NCI-H446 treated with DMSO at 0.1 percent for 48 hours (cell line): ENCODE data around the gene OLFML3.
A peak's percentile ranks its signal among the peaks of the same experiment; 100 is the strongest.

Source experiments
- DNase-seq: peaks from one replicate; lab custom pipeline; 2025; lab: John Stamatoyannopoulos, UW

OLFML3 gene

DNA sequence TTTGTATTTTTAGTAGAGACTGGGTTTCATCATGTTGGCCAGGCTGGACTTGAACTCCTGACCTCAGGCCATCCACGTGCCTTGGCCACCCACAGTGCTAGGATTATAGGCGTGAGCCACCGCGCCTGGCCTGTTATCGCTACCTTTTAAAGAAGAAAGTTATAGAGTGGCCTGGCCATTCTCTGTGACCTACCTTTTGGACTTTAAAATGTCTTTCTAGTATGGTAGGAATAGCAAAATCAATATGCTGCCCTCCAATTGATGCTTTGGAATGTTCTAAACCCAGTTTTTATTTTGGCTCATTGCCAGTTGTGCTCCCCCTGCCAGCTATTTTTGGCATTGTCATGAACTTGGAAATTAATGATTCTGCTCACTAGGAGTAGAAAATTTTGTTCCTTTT, 30.3 kb upstream of the OLFML3 start:
- DNase-seq: peak; percentile 2

DNA sequence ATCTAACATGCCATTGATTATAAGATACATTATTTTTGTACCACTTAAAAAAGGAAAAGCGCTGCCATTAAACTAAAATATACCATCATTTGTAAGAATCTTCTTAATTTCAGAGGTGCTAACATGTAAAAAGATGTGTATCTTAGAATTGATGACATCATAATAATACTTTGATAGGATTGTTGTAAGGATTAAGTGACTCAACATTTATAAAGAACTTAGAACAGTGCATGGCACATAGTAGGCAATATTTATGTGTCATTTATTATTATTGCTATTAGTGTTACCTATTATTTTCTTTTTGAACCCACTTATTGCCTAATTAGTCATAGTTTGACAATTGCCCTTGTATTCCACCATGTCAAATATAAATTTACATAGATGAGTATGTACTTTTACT, 28.4 kb upstream of the OLFML3 start:
- DNase-seq: no peak

DNA sequence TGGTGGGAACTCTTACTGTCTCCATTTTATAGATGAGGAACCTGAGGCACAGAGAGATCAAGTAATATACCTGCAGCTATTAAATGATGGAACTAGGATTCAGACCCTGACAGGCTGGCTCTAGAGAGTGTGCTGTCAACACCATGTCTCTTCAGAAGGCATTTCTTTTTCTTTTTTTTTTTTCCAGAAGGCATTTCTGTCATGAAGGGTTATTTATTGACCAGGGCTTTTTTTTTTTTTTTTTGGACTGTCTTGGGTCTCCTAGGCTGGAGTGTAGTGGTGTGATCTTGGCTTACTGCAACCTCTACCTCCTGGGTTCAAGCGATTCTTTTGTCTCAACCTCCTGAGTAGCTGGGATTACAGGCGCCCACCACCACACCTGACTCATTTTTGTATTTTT, 27.6 kb upstream of the OLFML3 start:
- DNase-seq: no peak

DNA sequence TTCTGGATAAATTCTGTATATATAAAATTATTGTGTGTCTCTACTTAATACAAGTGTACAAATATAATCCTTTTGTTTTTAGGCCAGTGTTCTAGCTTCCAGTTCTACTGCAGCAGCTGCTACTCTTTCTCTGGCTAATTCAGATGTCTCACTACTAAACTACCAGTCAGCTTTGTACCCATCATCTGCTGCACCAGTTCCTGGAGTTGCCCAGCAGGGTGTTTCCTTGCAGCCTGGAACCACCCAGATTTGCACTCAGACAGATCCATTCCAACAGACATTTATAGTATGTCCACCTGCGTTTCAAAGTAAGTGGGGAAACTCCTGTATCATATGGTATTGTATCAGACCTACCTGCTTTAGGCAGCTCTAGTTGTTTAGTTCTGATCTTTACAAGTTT, 21.3 kb upstream of the OLFML3 start:
- no peak for DNase-seq

DNA sequence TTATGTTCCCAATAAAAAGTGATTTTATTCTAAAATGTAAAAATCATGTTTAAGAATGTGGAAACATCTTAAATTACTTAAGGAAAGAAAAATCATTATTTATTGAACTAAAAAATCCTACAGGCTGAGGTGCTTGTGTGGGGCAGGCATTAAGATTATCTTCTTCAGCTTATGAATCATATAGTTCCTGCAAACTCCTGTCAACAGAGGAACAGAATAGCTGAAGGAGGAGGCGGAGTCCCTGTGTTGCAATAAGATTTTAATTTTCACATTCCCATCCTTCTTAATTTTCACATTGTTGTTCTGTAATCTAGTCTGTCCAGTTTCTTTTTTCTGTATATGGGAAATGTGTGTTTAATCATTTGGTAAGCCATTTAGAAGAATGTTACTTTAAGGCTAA, 20.6 kb upstream of the OLFML3 start:
- DNase-seq: no peak

DNA sequence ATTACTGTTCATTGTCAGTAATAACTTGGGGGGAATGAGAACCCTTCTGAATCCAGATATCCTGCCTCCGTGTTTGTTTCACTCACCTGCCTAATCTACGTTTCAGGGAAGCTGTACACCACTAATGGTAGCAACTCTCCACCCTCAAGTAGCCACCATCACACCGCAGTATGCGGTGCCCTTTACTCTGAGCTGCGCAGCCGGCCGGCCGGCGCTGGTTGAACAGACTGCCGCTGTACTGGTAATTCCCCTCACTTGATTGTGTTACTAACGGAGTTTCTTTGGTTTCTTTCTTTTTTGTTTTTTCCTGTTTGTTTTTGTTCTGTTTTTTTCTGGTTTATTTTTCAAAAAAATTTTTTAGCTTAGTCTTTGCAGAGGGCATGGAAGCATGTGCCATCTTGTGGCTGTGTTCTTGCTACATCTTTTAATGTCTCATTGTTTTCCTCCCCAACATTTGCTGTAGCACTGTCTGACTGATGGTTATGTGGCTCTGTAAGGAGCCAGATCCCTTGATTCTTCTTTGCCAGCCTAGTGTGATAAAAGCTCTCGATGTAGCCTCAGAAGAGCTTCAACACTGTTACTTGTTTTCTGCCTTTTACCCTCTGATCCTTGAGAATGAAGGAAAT, 15.9 kb upstream of the OLFML3 start:
- DNase-seq: no peak

DNA sequence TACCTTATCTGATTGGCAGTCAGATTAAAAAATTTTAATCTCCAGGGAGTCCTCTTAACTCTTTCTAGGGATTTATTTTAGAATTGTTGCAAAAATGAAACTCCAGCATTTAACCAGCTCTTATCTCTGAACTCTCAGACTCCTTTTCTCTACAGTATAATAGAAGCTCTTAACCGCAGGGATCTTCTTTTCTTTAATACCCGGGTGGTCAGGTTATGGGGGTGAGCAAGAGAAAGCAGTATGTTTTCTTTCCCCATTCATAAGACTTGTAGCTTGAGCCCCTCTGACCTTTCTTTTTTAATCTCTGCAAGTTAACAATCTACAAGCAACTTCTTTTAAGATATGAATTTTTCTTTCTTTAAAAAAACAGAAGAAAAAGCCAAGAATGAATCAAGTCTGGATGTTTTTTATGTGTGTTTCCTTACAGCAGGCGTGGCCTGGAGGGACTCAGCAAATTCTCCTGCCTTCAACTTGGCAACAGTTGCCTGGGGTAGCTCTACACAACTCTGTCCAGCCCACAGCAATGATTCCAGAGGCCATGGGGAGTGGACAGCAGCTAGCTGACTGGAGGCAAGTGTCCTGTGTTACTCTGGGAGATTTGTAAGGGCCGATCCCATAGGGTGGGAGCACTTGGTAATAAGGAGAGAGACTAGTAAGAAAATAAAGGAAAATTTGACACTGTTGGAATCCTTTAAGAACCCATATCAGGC, 13.4 kb upstream of the OLFML3 start:
- DNase-seq: no peak

DNA sequence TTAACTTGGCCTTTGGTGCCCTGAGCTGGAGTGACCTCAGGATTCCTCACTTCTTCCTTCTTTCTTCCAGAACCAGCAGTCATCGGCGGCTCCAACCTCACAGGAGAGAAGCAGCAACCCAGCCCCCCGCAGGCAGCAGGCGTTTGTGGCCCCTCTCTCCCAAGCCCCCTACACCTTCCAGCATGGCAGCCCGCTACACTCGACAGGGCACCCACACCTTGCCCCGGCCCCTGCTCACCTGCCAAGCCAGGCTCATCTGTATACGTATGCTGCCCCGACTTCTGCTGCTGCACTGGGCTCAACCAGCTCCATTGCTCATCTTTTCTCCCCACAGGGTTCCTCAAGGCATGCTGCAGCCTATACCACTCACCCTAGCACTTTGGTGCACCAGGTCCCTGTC, 6.3 kb upstream of the OLFML3 start:
- no peak for DNase-seq

DNA sequence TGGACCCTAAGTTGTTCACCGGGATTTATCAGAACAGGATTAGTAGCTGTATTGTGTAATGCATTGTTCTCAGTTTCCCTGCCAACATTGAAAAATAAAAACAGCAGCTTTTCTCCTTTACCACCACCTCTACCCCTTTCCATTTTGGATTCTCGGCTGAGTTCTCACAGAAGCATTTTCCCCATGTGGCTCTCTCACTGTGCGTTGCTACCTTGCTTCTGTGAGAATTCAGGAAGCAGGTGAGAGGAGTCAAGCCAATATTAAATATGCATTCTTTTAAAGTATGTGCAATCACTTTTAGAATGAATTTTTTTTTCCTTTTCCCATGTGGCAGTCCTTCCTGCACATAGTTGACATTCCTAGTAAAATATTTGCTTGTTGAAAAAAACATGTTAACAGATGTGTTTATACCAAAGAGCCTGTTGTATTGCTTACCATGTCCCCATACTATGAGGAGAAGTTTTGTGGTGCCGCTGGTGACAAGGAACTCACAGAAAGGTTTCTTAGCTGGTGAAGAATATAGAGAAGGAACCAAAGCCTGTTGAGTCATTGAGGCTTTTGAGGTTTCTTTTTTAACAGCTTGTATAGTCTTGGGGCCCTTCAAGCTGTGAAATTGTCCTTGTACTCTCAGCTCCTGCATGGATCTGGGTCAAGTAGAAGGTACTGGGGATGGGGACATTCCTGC, 3.9 kb upstream of the OLFML3 start:
- no peak for DNase-seq

DNA sequence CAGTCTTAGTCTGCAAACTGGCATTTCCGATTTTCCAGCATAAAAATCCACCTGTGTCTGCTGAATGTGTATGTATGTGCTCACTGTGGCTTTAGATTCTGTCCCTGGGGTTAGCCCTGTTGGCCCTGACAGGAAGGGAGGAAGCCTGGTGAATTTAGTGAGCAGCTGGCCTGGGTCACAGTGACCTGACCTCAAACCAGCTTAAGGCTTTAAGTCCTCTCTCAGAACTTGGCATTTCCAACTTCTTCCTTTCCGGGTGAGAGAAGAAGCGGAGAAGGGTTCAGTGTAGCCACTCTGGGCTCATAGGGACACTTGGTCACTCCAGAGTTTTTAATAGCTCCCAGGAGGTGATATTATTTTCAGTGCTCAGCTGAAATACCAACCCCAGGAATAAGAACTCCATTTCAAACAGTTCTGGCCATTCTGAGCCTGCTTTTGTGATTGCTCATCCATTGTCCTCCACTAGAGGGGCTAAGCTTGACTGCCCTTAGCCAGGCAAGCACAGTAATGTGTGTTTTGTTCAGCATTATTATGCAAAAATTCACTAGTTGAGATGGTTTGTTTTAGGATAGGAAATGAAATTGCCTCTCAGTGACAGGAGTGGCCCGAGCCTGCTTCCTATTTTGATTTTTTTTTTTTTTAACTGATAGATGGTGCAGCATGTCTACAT, 2.5 kb upstream of the OLFML3 start:
- DNase-seq: no peak

DNA sequence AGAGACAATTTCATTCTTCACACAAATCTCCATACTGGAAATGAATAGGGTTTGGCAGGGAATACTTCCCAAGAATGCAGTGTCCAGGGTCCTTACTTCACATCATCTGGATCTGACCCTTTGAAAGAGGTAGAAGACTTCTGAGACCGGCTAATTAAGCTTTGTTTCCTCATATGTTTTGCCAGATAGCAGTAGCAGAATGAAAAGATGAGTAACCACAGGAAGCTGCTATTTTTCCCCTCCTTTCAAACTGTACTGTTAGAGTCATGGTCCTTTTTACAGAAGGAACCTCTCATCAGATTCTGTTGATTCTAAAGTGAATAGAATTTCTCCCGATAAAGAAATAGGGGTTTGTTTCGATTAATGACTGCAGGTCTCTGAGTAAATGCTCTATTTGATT, 1.4 kb upstream of the OLFML3 start:
- no peak for DNase-seq

DNA sequence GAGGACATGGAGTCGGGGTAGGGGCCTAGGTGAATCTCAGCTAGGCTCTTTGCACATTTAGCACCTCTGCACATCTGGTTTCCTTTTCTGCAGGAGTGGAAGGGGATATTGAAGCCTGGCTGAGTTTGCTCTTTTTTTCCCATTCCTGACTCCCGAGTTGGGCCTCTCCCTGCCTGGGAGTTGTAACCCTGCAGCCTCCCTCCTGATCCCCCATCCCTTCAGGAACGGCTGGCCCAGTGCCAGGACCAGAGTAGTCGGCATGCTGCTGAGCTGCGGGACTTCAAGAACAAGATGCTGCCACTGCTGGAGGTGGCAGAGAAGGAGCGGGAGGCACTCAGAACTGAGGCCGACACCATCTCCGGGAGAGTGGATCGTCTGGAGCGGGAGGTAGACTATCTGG, 836 bp downstream of the OLFML3 start:
- DNase-seq: peak; percentile 10

DNA sequence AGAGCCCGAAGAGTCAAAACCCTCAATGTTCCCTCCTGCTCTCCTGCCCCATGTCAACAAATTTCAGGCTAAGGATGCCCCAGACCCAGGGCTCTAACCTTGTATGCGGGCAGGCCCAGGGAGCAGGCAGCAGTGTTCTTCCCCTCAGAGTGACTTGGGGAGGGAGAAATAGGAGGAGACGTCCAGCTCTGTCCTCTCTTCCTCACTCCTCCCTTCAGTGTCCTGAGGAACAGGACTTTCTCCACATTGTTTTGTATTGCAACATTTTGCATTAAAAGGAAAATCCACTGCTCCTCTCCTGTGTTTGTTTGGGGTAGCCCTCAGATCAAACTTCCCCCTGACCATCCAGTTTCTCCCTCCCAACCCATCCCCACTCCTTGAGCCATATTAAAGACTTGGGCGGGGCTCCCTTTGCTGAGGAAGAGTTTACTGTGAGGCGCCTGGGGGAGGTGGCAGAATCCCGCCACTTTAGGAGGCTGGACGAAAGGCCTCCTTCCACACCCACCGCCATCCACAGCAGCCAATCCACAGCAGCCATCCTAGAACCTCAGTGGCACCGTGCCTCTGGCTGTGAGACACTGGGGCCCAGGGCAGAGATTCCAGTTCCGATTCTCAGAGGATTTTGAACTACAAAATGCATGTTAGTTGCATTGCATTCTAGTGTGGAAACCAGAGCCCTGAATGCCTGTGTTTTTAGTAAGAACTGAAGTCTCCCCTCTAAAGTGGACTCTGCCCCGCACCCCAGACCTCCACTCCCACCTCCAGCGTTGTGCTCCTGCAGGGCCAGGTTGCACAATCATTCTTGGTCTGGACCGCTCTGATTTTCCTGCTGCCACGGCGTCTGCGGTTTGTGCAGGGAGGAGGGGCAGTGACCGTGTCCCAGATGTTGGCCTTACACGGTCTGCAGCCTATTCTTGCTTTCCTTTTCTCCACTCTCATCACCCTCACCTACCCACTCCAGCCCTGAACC, 3.0 kb downstream of the OLFML3 start:
- no peak for DNase-seq

DNA sequence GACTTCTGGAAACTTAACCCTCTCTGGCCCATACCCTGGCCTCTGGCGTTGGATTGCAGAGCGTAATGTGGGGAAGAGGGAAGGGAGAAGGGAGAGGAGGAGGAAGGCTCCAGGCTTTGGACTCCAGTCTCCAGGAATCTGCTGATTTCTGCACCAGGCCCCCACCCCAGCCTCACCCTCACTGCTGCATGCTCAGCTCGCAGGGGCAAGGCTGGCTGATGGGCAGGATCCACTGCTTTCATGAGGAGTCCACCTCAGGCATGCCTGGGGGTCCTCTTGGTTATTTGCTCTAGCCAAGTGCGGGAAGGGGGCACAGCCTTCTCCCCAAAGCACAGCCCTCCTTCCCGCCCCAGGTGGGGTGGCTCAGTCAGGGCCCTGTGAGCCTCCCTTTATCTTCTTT, 3.7 kb downstream of the OLFML3 start:
- DNase-seq: no peak

DNA sequence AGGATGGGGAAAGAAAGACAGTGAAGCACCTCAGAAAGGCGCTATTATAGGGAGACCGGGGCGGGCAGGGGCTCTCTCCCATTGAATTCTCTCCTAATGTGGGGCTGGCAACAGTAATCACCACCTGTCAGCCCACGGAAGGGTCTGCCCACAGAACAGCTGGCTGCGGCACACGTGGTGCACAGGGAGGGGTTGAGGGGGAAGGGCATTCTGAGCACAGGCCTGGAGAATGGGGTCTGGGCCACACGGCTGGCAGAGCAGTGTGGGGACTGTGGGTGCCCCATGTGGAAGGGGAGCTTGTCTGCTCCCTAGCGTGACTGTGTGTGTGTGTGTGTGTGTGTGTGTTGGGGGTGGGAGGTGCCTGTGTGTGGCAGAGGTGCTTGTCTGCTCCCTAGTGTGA, 4.1 kb downstream of the OLFML3 start:
- no peak for DNase-seq

DNA sequence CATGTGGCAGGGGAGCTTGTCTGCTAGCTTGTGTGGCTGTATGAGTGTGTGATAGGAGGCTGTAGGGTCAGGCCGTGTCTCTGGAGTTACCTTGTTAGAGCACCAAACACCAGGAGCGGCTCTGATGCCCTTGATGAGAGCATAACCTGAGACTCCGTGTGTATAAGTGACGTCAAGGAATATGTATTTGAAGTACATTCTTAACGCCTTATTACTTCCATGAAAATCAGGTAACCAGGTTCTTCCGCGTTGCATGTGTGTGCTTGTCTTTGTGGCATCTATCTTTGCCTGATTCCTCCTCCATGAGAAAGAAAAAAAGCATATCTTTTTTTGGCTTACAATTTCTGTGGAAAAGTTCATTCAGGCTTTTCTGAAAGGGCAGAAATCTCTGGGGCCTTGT, 4.6 kb downstream of the OLFML3 start:
- no peak for DNase-seq

DNA sequence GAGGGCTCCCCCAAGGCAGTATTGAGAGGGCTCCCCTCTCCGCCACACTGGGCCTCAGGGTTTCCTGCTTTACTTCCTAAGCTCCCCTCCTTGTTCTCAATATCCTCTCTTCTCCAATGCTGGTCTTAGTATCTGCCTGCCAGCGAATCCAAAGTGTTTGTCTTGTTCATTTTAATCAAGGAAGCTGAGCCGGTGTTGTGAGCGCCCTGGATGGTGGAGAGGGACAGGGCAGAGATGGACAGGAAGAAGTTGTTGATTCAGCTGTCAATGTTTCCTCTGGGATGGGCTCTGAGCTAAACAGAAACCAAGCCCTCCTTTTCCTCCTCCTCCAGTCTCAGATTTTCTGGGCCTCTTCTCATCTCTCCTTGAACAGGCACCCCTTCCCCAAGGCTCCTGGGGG, 5.4 kb downstream of the OLFML3 start:
- DNase-seq: no peak

DNA sequence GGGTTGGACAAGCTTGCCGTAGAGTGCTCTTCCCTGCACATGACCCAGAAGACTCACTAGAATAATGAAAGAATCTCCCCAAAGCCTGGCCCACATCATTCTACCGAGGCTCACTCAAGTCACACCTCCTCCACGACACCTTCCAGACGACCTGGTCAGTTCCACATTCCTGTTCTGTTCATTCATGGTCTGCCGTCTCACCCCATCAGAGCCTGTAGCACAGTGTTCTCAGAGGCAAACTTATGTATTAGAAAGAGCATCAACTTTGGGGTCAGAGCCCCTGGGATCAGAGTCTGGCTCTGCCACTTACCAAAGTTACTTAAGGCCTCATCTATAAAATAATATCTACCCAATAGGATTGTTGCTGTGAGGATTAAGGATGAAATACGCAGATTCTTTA, 7.5 kb downstream of the OLFML3 start:
- no peak for DNase-seq

DNA sequence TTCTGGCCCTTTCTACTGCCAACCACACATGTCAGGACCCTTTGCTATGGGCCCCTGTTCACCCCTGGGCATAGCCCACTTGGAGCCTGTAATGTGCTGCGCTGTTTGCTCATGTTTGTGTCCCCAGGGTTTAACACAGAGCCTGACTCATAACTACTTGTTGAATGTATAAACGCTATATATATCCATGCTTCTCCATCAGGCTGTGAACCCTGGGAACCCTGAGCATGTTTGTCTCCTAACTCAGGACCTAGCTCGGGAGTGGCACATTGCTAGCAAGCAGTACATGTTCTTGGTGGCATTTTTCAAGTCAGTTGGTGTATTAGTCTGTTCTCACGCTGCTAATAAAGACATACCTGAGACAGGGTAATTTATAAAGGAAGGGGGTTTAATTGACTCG, 8.0 kb downstream of the OLFML3 start:
- no peak for DNase-seq

DNA sequence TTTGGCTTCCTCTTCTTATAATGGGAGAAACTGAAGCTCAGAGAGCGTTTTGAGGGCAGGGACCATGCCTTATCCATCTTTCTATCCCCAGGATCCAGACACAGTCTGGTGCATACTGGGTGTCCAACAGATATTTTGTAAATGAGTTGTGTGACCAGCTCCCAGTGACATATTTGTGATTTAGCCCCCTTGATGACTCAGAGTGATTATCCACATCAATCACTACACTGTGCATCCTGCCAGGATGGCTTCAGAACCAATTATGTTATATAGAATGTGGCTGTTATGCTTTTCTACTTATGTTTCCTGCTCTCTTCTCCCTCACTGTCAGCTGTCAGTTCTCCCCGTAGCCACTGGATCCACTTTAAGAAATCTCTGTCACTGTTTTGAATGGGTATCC, 11.3 kb downstream of the OLFML3 start:
- peak; percentile 46 for DNase-seq

DNA sequence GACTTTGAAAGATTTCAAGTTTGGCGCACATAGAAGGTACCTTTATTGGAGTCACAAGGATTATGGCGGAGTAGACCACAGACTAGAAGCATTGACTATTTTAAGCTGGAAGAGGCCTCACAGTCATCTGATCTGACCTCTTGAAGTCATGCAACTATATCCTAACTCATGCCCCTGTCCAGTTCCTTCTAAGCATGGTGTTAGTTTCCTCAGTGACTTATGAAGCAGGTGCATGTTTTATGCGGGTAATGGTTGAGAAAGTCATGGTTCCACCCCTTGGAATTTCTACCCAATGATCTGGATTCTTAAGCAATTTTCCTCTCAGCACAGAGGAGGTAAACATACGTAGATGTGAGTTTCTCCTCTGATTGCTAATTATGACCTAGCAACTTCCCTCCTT, 11.7 kb downstream of the OLFML3 start:
- DNase-seq: no peak

DNA sequence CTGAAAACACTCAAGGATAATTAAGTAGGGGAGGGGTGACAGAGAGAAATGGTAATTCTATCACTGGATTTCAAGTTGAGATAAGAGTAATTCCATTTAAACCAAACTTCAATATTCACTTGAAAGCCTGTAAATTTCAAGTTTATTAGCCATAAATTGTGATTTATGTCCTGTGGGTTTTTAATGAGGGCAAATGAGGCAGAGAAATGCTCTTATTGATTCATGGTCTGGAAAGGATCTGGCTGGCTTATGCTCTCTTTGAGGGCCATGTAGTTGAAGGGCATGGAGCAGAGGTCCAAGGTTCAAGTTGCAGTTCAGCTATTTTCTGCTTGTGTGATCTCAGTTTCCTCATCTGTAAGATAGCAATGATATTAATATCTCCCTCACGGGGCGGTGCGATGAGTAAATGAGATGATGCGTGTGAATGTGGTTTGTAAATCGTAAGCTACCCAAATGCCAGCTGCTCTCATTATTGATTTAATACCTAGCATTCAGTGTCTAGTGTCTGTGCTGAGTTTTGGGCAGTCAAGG, 12.3 kb downstream of the OLFML3 start:
- DNase-seq: peak; percentile 43
